Vagina (tissue), 2 donors: ENCODE results near the gene CCNA2. TPM values are rescaled to one million over a fixed set of nuclear protein-coding genes. Genes with fewer than 3 reads are reported as not detected.
A peak's percentile ranks its signal among the peaks of the same experiment; 100 is the strongest.

Experiments used
- DNase-seq, 2 donors: peaks; one replicate each; pipeline ENCODE4 v3.0.0-alpha.2; 2017; ENCODE audit errors: extremely low spot score in 2 of 2
- H3K27ac ChIP-seq: fragments of 200-600 bp; sonication (generic); one replicate; pipeline ENCODE4 v1.5.1; 2019
- H3K27me3 ChIP-seq: fragments of 200-600 bp; sonication (generic); one replicate; pipeline ENCODE4 v1.5.1; 2019
- H3K36me3 ChIP-seq, 2 donors: fragments of 200-600 bp; sonication (generic); one replicate each; pipeline ENCODE4 v1.5.1; 2017 to 2019
- H3K4me1 ChIP-seq: fragments of 200-600 bp; sonication (generic); one replicate; pipeline ENCODE4 v1.5.1; 2019
- H3K4me3 ChIP-seq, 2 donors: fragments of 200-600 bp; sonication (generic); 1 replicate in 1 of 2; 2 replicates in 1 of 2; pipeline ENCODE4 v1.5.1; 2016 to 2019
- H3K9me3 ChIP-seq: fragments of 200-600 bp; sonication (generic); one replicate; pipeline ENCODE4 v1.5.1; 2019
- CTCF ChIP-seq, 3 experiments: fragments of 450-650 bp in 2 of 3; fragments of 200-600 bp in 1 of 3; sonication (generic) in 1 of 3; IDR thresholded peaks; one replicate each; pipeline ENCODE4 v1.5.1; 2017 to 2019; ENCODE audit warnings: antibody characterized with exemption in 3 of 3, mild to moderate bottlenecking in 2 of 3, moderate library complexity in 2 of 3
- POLR2A ChIP-seq, 2 donors: fragments of 450-650 bp; IDR thresholded peaks; one replicate each; pipeline ENCODE4 v1.6.1; 2017; ENCODE audit warnings: antibody characterized with exemption in 2 of 2, mild to moderate bottlenecking in 2 of 2, moderate library complexity in 2 of 2
- POLR2AphosphoS5 ChIP-seq, 2 donors: sonication (generic); formaldehyde crosslinking; IDR thresholded peaks; one replicate each; pipeline ENCODE4 v1.9.0; 2017; ENCODE audit warnings: antibody characterized with exemption in 2 of 2, mild to moderate bottlenecking in 2 of 2, low read depth in 1 of 2; ENCODE audit not compliant: insufficient read depth in 1 of 2
- intact Hi-C: fragments of 100-400 bp; cut with DNase I; formaldehyde crosslinking; loops from one replicate; pipeline ENCODE4 v1.15.1; 2023
- total RNA-seq: library from RNA; depleted of rRNA; stranded (reverse); fragments of >200 nt; gene quantifications from one replicate; pipeline ENCODE4 v1.2.3, GENCODE V29; 2016

Gene CCNA2
- total RNA-seq, 1 donor from 2014 or later, result 5.4 TPM

GRCh38 chr4:121814756-121815155 is 8.9 kb downstream of the CCNA2 start:
- H3K27ac ChIP-seq, result no peak overlapping the region
- TF ChIP-seq POLR2A (IDR thresholded peaks at IDR 0.05) (no peak), POLR2AphosphoS5 (IDR thresholded peaks at IDR 0.05; ENCODE audit: insufficient read depth in 1 of 2, low read depth in 1 of 2) (no peak), CTCF (IDR thresholded peaks at IDR 0.05) (no peak)
- intact Hi-C loops, result no loop called here
- H3K9me3 ChIP-seq, result no peaks in the 10 kb centered on the region
- peaks cover 0 to 56% of the 10 kb centered on the region in 2 donors for H3K36me3 ChIP-seq
- DNase-seq, result no peak
- H3K27me3 ChIP-seq, result no peaks in the 10 kb centered on the region
- no peaks in the 10 kb centered on the region for H3K4me1 ChIP-seq
- no peak overlapping the region for H3K4me3 ChIP-seq

- intact Hi-C loops, result no loop called here
- no peaks in the 10 kb centered on the region for H3K9me3 ChIP-seq
- TF ChIP-seq POLR2AphosphoS5 (IDR thresholded peaks at IDR 0.05; ENCODE audit: insufficient read depth in 1 of 2, low read depth in 1 of 2), result no peak
- TF ChIP-seq CTCF (IDR thresholded peaks at IDR 0.05), result no peak
- TF ChIP-seq POLR2A (IDR thresholded peaks at IDR 0.05), result no peak
- no peaks in the 10 kb centered on the region for H3K4me1 ChIP-seq
- no peak for DNase-seq
- no peaks in the 10 kb centered on the region for H3K27me3 ChIP-seq
- H3K27ac ChIP-seq, result no peak overlapping the region
- peaks cover 0 to 81% of the 10 kb centered on the region in 2 donors for H3K36me3 ChIP-seq
- H3K4me3 ChIP-seq, result no peak overlapping the region
Measured at GRCh38 chr4:121811122-121811521, 12.6 kb downstream of the CCNA2 start.

- H3K9me3 ChIP-seq, result no peaks in the 10 kb centered on the region
- intact Hi-C loops, result loop anchor here (10.0 kb wide), 1 partner anchor 92 kb away; no protein-coding TSS in a partner anchor
Measured at GRCh38 chr4:121806411-121806810, 17.3 kb downstream of the CCNA2 start.

GRCh38 chr4:121801715-121802075 is 22.0 kb downstream of the CCNA2 start:
- peak overlapping the region; percentile 87 for H3K27ac ChIP-seq
- intact Hi-C loops, result loop anchor here (10.0 kb wide), 1 partner anchor 87 kb away; no protein-coding TSS in a partner anchor
- TF ChIP-seq POLR2AphosphoS5 (IDR thresholded peaks at IDR 0.05; ENCODE audit: insufficient read depth in 1 of 2, low read depth in 1 of 2), result no peak
- TF ChIP-seq CTCF (IDR thresholded peaks at IDR 0.05), result no peak
- no peak for TF ChIP-seq POLR2A (IDR thresholded peaks at IDR 0.05)

More at GRCh38 chr4:121806411-121806810, 17.3 kb downstream of the CCNA2 start:
- peaks cover 12% of the 10 kb centered on the region for H3K4me1 ChIP-seq
- no peak for DNase-seq
- H3K4me3 ChIP-seq, result no peak overlapping the region
- TF ChIP-seq POLR2AphosphoS5 (IDR thresholded peaks at IDR 0.05; ENCODE audit: insufficient read depth in 1 of 2, low read depth in 1 of 2) (no peak), POLR2A (IDR thresholded peaks at IDR 0.05) (no peak), CTCF (IDR thresholded peaks at IDR 0.05) (no peak)
- no peak overlapping the region for H3K27ac ChIP-seq
- peaks cover 0 to 63% of the 10 kb centered on the region in 2 donors for H3K36me3 ChIP-seq
- H3K27me3 ChIP-seq, result no peaks in the 10 kb centered on the region

GRCh38 chr4:121800961-121801714 is 22.5 kb downstream of the CCNA2 start, which contains the start of gene EXOSC9:
Gene EXOSC9 (plus strand): TSS chr4:121801323. CDS start chr4:121801425, 102 bp downstream.
- TF ChIP-seq POLR2A (IDR thresholded peaks at IDR 0.05) (peak in 1 of 2 donors; percentile 51), CTCF (IDR thresholded peaks at IDR 0.05) (no peak), POLR2AphosphoS5 (IDR thresholded peaks at IDR 0.05; ENCODE audit: insufficient read depth in 1 of 2, low read depth in 1 of 2) (peak; percentile 94 to 99)
- Histone ChIP-seq H3K4me1 (peaks cover 12% of the 10 kb centered on the region), H3K36me3 (peaks cover 0 to 21% of the 10 kb centered on the region in 2 donors), H3K9me3 (no peaks in the 10 kb centered on the region), H3K4me3 (peak within 1 kb of the TSS; percentile 58 to 93), H3K27me3 (no peaks in the 10 kb centered on the region), H3K27ac (peak within 1 kb of the TSS; percentile 87)
- DNase-seq, result peak in 1 of 2 donors; percentile 91
- intact Hi-C loops, result loop anchor here (10.0 kb wide), 1 partner anchor 86 kb away; no protein-coding TSS in a partner anchor

More at GRCh38 chr4:121801715-121802075, 22.0 kb downstream of the CCNA2 start:
- H3K9me3 ChIP-seq, result no peaks in the 10 kb centered on the region
- peak overlapping the region; percentile 58 to 93 for H3K4me3 ChIP-seq
- H3K36me3 ChIP-seq, result peaks cover 0 to 26% of the 10 kb centered on the region in 2 donors
- H3K27me3 ChIP-seq, result no peaks in the 10 kb centered on the region
- no peak for DNase-seq
- H3K4me1 ChIP-seq, result peaks cover 12% of the 10 kb centered on the region
